Measurements from ENCODE around the gene MS4A6E. TPM values are rescaled to one million over a fixed set of nuclear protein-coding genes. Genes with fewer than 3 reads are reported as not detected.
"Not testable (repeated sequence)": the region's sequence is repeated elsewhere in the genome, so short reads cannot be mapped to it uniquely, and the experiment has no call there.

Gene MS4A6E
- not detected for total RNA-seq

GRCh38 chr11:60326955-60327354 is at the start of gene MS4A6E:
TSS of gene MS4A6E (plus strand) at chr11:60327255. CDS start at chr11:60334896, 7,641 bp downstream.
- DNase-seq (ENCODE audit: low spot score) (no peak), ATAC-seq (no peak)

GRCh38 chr11:60280412-60280811 is 46.6 kb upstream of the MS4A6E start, which contains the start of gene MS4A4A:
TSS of gene MS4A4A (plus strand) at chr11:60280666. CDS start at chr11:60280676, 10 bp downstream.
- DNase-seq (ENCODE audit: low spot score): no peak
- ATAC-seq: peak; percentile 43

- DNase-seq (ENCODE audit: low spot score) (no peak), ATAC-seq (no peak)
Measured at GRCh38 chr11:60281485-60281884, 45.6 kb upstream of the MS4A6E start.

- no peak for DNase-seq (ENCODE audit: low spot score)
- ATAC-seq: no peak
Measured at GRCh38 chr11:60282286-60282685, 44.8 kb upstream of the MS4A6E start.

- not testable (repeated sequence) for DNase-seq (ENCODE audit: low spot score); ATAC-seq
Measured at GRCh38 chr11:60285411-60286126, 41.5 kb upstream of the MS4A6E start.

GRCh38 chr11:60288531-60288930 is 38.5 kb upstream of the MS4A6E start:
- ATAC-seq (no peak), DNase-seq (ENCODE audit: low spot score) (no peak)

GRCh38 chr11:60292145-60292544 is 34.9 kb upstream of the MS4A6E start:
- ATAC-seq (no peak), DNase-seq (ENCODE audit: low spot score) (no peak)

GRCh38 chr11:60301178-60301577 is 25.9 kb upstream of the MS4A6E start:
- DNase-seq (ENCODE audit: low spot score) (no peak), ATAC-seq (peak; percentile 56)

- DNase-seq (ENCODE audit: low spot score); ATAC-seq: not testable (repeated sequence)
Measured at GRCh38 chr11:60301884-60302283, 25.2 kb upstream of the MS4A6E start.

GRCh38 chr11:60303661-60304060 is 23.4 kb upstream of the MS4A6E start:
- ATAC-seq (no peak), DNase-seq (ENCODE audit: low spot score) (no peak)

GRCh38 chr11:60305906-60306619 is 21.0 kb upstream of the MS4A6E start:
- ATAC-seq: no peak
- DNase-seq (ENCODE audit: low spot score): no peak

GRCh38 chr11:60307507-60308195 is 19.4 kb upstream of the MS4A6E start:
- no peak for ATAC-seq
- DNase-seq (ENCODE audit: low spot score): no peak

GRCh38 chr11:60310407-60310998 is 16.6 kb upstream of the MS4A6E start:
- ATAC-seq: peak; percentile 19

GRCh38 chr11:60314635-60315321 is 12.3 kb upstream of the MS4A6E start:
- peak; percentile 43 for ATAC-seq
- no peak for DNase-seq (ENCODE audit: low spot score)

More at GRCh38 chr11:60310407-60310998, 16.6 kb upstream of the MS4A6E start:
- DNase-seq (ENCODE audit: low spot score): no peak

- DNase-seq (ENCODE audit: low spot score): no peak
- ATAC-seq: no peak
Measured at GRCh38 chr11:60315871-60316270, 11.2 kb upstream of the MS4A6E start.

GRCh38 chr11:60316317-60316716 is 10.7 kb upstream of the MS4A6E start:
- ATAC-seq: no peak

GRCh38 chr11:60318726-60319125 is 8.3 kb upstream of the MS4A6E start:
- no peak for ATAC-seq
- DNase-seq (ENCODE audit: low spot score): no peak

More at GRCh38 chr11:60316317-60316716, 10.7 kb upstream of the MS4A6E start:
- DNase-seq (ENCODE audit: low spot score): no peak

GRCh38 chr11:60321051-60321450 is 6.0 kb upstream of the MS4A6E start:
- no peak for ATAC-seq
- DNase-seq (ENCODE audit: low spot score): no peak

GRCh38 chr11:60328460-60328859 is 1.4 kb downstream of the MS4A6E start:
- DNase-seq (ENCODE audit: low spot score) (no peak), ATAC-seq (no peak)

- no peak for DNase-seq (ENCODE audit: low spot score)
- ATAC-seq: no peak
Measured at GRCh38 chr11:60332846-60333245, 5.8 kb downstream of the MS4A6E start.

All from left lobe of liver (tissue), 2 donors.